ENCODE measurements around the gene PYGM. TPM values are rescaled to one million over a fixed set of nuclear protein-coding genes. Genes with fewer than 3 reads are reported as not detected.

PYGM gene
- total and polyA plus RNA-seq, 2 donors (not counting 1 experiment from before 2014, with no cell fraction given): 0.50 to 1.9 TPM

- TF ChIP-seq CTCF (conservative IDR thresholded peaks at IDR 0.05 in 1 of 2, IDR thresholded peaks at IDR 0.05 in 1 of 2; ENCODE audit: low read depth in 1 of 2, low read length in 2 of 2) (no peak), EZH2 (IDR thresholded peaks at IDR 0.05; ENCODE audit: low read length, missing control alignments) (no peak)
- H3K9me3 ChIP-seq (ENCODE audit: control insufficient read depth, insufficient read depth, low read depth, low read length): no peaks in the 10 kb centered on the region
- DNase-seq (ENCODE audit: low read depth in 2 of 2): no peak
- H3K27me3 ChIP-seq (ENCODE audit: control insufficient read depth, insufficient read depth, low read length): no peaks in the 10 kb centered on the region
- H3K4me3 ChIP-seq (replicated peaks in 1 of 4; ENCODE audit: control extremely low read depth in 1 of 4, insufficient read depth in 1 of 4, low read depth in 3 of 4, low read length in 4 of 4): peak overlapping the region in 1 of 4 experiments; percentile 86
- no peaks in the 10 kb centered on the region for H3K79me2 ChIP-seq (ENCODE audit: control insufficient read depth, insufficient read depth, low read length)
- H4K20me1 ChIP-seq (ENCODE audit: control insufficient read depth, extremely low read depth, insufficient read depth, low read length): no peaks in the 10 kb centered on the region
- H3K27ac ChIP-seq (ENCODE audit: insufficient read depth, low read length): peak overlapping the region; percentile 63
- no peak overlapping the region for H3K9ac ChIP-seq (ENCODE audit: insufficient read depth, low read length)
- H3K4me2 ChIP-seq (ENCODE audit: extremely low read depth, insufficient read depth, low read length): no peak overlapping the region
- no peak overlapping the region for H2AFZ ChIP-seq (ENCODE audit: low read length)
- H3K4me1 ChIP-seq (ENCODE audit: control insufficient read depth, extremely low read depth, insufficient read depth, low read length): peaks cover 10% of the 10 kb centered on the region
- peaks cover 6% of the 10 kb centered on the region for H3K36me3 ChIP-seq (ENCODE audit: control insufficient read depth, insufficient read depth, low read length)
These were observed 44.8 kb upstream of the PYGM start for GRCh38 chr11:64804346-64805210.

DNA sequence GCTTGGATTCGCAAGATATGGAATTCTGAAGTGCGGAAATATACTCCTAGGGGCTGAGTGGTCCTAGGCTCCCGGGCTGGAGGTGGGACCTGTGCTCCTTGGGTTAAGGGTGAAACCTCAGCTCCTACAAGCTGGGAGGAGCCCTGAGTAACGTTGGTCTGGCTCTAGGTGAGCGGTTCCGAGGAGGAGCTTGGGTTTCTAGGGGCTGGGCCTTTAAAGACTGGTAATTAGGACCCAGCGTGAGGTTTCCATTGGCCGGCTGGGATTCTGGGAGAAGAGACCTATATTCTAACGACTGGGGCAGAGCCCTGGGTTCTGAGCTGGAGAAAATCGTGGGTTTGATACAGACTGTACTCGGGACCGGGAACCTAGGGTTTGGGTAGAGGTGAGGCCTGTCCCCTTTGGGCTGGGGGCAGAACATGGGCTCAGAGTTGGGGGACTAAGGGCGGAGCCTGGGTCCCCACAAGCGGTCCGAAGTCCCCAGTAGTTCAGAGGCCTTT is 44.1 kb upstream of the PYGM start:
- Histone ChIP-seq H3K27ac (ENCODE audit: insufficient read depth, low read length) (peak overlapping the region; percentile 63), H3K79me2 (ENCODE audit: control insufficient read depth, insufficient read depth, low read length) (no peaks in the 10 kb centered on the region), H3K36me3 (ENCODE audit: control insufficient read depth, insufficient read depth, low read length) (peaks cover 6% of the 10 kb centered on the region), H3K9me3 (ENCODE audit: control insufficient read depth, insufficient read depth, low read depth, low read length) (no peaks in the 10 kb centered on the region), H3K4me3 (replicated peaks in 1 of 4; ENCODE audit: control extremely low read depth in 1 of 4, insufficient read depth in 1 of 4, low read depth in 3 of 4, low read length in 4 of 4) (peak overlapping the region; percentile 51 to 86 (median 77)), H3K9ac (ENCODE audit: insufficient read depth, low read length) (peak overlapping the region; percentile 21), H4K20me1 (ENCODE audit: control insufficient read depth, extremely low read depth, insufficient read depth, low read length) (no peaks in the 10 kb centered on the region), H3K4me1 (ENCODE audit: control insufficient read depth, extremely low read depth, insufficient read depth, low read length) (peaks cover 6% of the 10 kb centered on the region), H3K4me2 (ENCODE audit: extremely low read depth, insufficient read depth, low read length) (peak overlapping the region; percentile 96), H2AFZ (ENCODE audit: low read length) (peak overlapping the region; percentile 2), H3K27me3 (ENCODE audit: control insufficient read depth, insufficient read depth, low read length) (no peaks in the 10 kb centered on the region)
- DNase-seq (ENCODE audit: low read depth in 2 of 2): no peak
- TF ChIP-seq EZH2 (IDR thresholded peaks at IDR 0.05; ENCODE audit: low read length, missing control alignments): no peak
- TF ChIP-seq CTCF (conservative IDR thresholded peaks at IDR 0.05 in 1 of 2, IDR thresholded peaks at IDR 0.05 in 1 of 2; ENCODE audit: low read depth in 1 of 2, low read length in 2 of 2): no peak

- peak within 1 kb of the TSS; percentile 96 for H3K4me2 ChIP-seq (ENCODE audit: extremely low read depth, insufficient read depth, low read length)
- no peaks in the 10 kb centered on the region for H3K79me2 ChIP-seq (ENCODE audit: control insufficient read depth, insufficient read depth, low read length)
- DNase-seq (ENCODE audit: low read depth in 2 of 2): peak; percentile 70 to 82
- no peaks in the 10 kb centered on the region for H3K27me3 ChIP-seq (ENCODE audit: control insufficient read depth, insufficient read depth, low read length)
- H3K4me3 ChIP-seq (replicated peaks in 1 of 4; ENCODE audit: control extremely low read depth in 1 of 4, insufficient read depth in 1 of 4, low read depth in 3 of 4, low read length in 4 of 4): peak within 1 kb of the TSS; percentile 51 to 86 (median 77)
- peaks cover 6% of the 10 kb centered on the region for H3K4me1 ChIP-seq (ENCODE audit: control insufficient read depth, extremely low read depth, insufficient read depth, low read length)
- H3K27ac ChIP-seq (ENCODE audit: insufficient read depth, low read length): peak within 1 kb of the TSS; percentile 63
- peak within 1 kb of the TSS; percentile 34 for H2AFZ ChIP-seq (ENCODE audit: low read length)
- H3K9ac ChIP-seq (ENCODE audit: insufficient read depth, low read length): peak within 1 kb of the TSS; percentile 21
- peaks cover 6% of the 10 kb centered on the region for H3K36me3 ChIP-seq (ENCODE audit: control insufficient read depth, insufficient read depth, low read length)
- H3K9me3 ChIP-seq (ENCODE audit: control insufficient read depth, insufficient read depth, low read depth, low read length): no peaks in the 10 kb centered on the region
- peak in 1 of 2 donors; percentile 7 for TF ChIP-seq CTCF (conservative IDR thresholded peaks at IDR 0.05 in 1 of 2, IDR thresholded peaks at IDR 0.05 in 1 of 2; ENCODE audit: low read depth in 1 of 2, low read length in 2 of 2)
- TF ChIP-seq EZH2 (IDR thresholded peaks at IDR 0.05; ENCODE audit: low read length, missing control alignments): no peak
- no peaks in the 10 kb centered on the region for H4K20me1 ChIP-seq (ENCODE audit: control insufficient read depth, extremely low read depth, insufficient read depth, low read length)
These were observed 43.5 kb upstream of the PYGM start, which contains the start of gene MAP4K2 for GRCh38 chr11:64803158-64803845. MAP4K2 (minus strand) TSS chr11:64803214; CDS start chr11:64803149, 65 bp downstream.

All from fibroblast of lung (primary cell).